ENCODE data around the gene SHISA6. TPM values are rescaled to one million over a fixed set of nuclear protein-coding genes. Genes with fewer than 3 reads are reported as not detected.

SHISA6 gene
- total and polyA plus RNA-seq, 2 donors (not counting 1 experiment from before 2014, with no cell fraction given): not detected

DNA sequence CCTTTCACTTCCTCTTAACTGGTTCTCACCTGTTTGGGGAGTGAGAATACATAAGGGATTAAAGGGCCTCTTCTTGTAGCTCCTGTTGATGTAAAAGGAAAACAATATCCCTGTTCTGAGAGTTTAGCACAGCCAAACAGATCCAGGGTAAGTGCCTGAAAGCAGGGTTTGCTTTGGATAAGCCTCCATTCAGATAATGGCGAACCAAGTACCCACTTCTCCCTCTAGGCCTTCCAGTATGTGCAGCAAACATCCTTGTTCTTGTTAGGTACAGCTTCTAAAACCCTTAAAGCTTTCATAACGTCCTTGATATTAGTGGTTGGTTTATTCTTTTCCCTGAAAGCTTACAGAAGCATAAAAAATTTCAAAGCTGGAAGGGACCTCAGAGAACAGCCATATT lies 226.6 kb downstream of the SHISA6 start:
- Histone ChIP-seq H3K9me3 (ENCODE audit: control insufficient read depth, insufficient read depth, low read depth, low read length) (no peaks in the 10 kb centered on the region), H3K36me3 (ENCODE audit: control insufficient read depth, insufficient read depth, low read length) (no peaks in the 10 kb centered on the region), H3K27me3 (ENCODE audit: control insufficient read depth, insufficient read depth, low read length) (no peaks in the 10 kb centered on the region), H3K4me3 (replicated peaks in 1 of 4; ENCODE audit: control extremely low read depth in 1 of 4, insufficient read depth in 1 of 4, low read depth in 3 of 4, low read length in 4 of 4) (no peak overlapping the region), H3K79me2 (ENCODE audit: control insufficient read depth, insufficient read depth, low read length) (no peaks in the 10 kb centered on the region), H3K4me2 (ENCODE audit: extremely low read depth, insufficient read depth, low read length) (no peak overlapping the region), H4K20me1 (ENCODE audit: control insufficient read depth, extremely low read depth, insufficient read depth, low read length) (no peaks in the 10 kb centered on the region), H2AFZ (ENCODE audit: low read length) (no peak overlapping the region), H3K4me1 (ENCODE audit: control insufficient read depth, extremely low read depth, insufficient read depth, low read length) (no peaks in the 10 kb centered on the region), H3K27ac (ENCODE audit: insufficient read depth, low read length) (no peak overlapping the region), H3K9ac (ENCODE audit: insufficient read depth, low read length) (no peak overlapping the region)
- no peak for DNase-seq (ENCODE audit: low read depth in 2 of 2)
- TF ChIP-seq EZH2 (IDR thresholded peaks at IDR 0.05; ENCODE audit: low read length, missing control alignments): no peak
- TF ChIP-seq, protein P1, sequence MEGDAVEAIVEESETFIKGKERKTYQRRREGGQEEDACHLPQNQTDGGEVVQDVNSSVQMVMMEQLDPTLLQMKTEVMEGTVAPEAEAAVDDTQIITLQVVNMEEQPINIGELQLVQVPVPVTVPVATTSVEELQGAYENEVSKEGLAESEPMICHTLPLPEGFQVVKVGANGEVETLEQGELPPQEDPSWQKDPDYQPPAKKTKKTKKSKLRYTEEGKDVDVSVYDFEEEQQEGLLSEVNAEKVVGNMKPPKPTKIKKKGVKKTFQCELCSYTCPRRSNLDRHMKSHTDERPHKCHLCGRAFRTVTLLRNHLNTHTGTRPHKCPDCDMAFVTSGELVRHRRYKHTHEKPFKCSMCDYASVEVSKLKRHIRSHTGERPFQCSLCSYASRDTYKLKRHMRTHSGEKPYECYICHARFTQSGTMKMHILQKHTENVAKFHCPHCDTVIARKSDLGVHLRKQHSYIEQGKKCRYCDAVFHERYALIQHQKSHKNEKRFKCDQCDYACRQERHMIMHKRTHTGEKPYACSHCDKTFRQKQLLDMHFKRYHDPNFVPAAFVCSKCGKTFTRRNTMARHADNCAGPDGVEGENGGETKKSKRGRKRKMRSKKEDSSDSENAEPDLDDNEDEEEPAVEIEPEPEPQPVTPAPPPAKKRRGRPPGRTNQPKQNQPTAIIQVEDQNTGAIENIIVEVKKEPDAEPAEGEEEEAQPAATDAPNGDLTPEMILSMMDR (conservative IDR thresholded peaks at IDR 0.05 in 1 of 2, IDR thresholded peaks at IDR 0.05 in 1 of 2; ENCODE audit: low read depth in 1 of 2, low read length in 2 of 2): no peak

DNA sequence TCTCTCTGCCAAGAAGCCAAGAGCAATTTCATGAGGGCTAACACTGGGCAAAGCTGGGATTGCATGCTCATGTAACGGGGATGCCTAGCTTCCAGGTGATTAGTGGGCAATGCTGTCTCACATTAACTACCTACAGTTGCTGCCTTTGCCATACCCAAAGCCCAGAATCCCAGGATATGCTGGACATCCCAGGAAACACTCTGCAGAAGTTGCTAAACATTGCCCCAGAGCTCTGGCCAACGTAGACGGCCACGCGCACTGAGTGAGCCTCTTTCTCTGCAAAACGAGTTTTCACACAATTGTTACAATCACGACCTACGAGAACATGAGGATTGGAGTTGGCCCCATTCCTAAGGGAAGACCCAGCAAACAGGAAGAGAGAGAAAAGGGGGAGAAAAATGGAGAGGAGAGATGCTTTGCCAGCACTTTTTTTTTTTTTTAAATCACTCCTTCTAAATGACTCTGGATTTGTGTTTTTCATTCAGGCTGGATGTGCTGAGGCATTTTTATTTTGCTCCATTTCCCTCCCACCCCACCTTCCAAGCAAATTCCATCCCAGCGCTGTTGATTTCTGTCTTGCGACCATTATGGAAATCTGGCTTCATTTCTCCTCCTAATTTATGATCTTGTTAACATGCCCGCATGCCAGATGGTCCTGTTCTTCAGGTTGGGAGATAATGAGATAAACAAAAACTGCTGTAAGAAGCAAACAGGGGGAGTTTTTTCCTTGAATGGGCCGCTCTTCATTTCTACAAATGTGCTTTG lies 244.5 kb downstream of the SHISA6 start:
- Histone ChIP-seq H2AFZ (ENCODE audit: low read length) (no peak overlapping the region), H3K4me2 (ENCODE audit: extremely low read depth, insufficient read depth, low read length) (no peak overlapping the region), H3K27me3 (ENCODE audit: control insufficient read depth, insufficient read depth, low read length) (no peaks in the 10 kb centered on the region), H3K79me2 (ENCODE audit: control insufficient read depth, insufficient read depth, low read length) (no peaks in the 10 kb centered on the region), H3K9ac (ENCODE audit: insufficient read depth, low read length) (no peak overlapping the region), H3K4me1 (ENCODE audit: control insufficient read depth, extremely low read depth, insufficient read depth, low read length) (no peaks in the 10 kb centered on the region), H3K36me3 (ENCODE audit: control insufficient read depth, insufficient read depth, low read length) (no peaks in the 10 kb centered on the region), H4K20me1 (ENCODE audit: control insufficient read depth, extremely low read depth, insufficient read depth, low read length) (no peaks in the 10 kb centered on the region), H3K27ac (ENCODE audit: insufficient read depth, low read length) (no peak overlapping the region), H3K4me3 (replicated peaks in 1 of 4; ENCODE audit: control extremely low read depth in 1 of 4, insufficient read depth in 1 of 4, low read depth in 3 of 4, low read length in 4 of 4) (no peak overlapping the region), H3K9me3 (ENCODE audit: control insufficient read depth, insufficient read depth, low read depth, low read length) (no peaks in the 10 kb centered on the region)
- no peak for TF ChIP-seq EZH2 (IDR thresholded peaks at IDR 0.05; ENCODE audit: low read length, missing control alignments)
- TF ChIP-seq, protein P1 (conservative IDR thresholded peaks at IDR 0.05 in 1 of 2, IDR thresholded peaks at IDR 0.05 in 1 of 2; ENCODE audit: low read depth in 1 of 2, low read length in 2 of 2): no peak
- no peak for DNase-seq (ENCODE audit: low read depth in 2 of 2)

DNA sequence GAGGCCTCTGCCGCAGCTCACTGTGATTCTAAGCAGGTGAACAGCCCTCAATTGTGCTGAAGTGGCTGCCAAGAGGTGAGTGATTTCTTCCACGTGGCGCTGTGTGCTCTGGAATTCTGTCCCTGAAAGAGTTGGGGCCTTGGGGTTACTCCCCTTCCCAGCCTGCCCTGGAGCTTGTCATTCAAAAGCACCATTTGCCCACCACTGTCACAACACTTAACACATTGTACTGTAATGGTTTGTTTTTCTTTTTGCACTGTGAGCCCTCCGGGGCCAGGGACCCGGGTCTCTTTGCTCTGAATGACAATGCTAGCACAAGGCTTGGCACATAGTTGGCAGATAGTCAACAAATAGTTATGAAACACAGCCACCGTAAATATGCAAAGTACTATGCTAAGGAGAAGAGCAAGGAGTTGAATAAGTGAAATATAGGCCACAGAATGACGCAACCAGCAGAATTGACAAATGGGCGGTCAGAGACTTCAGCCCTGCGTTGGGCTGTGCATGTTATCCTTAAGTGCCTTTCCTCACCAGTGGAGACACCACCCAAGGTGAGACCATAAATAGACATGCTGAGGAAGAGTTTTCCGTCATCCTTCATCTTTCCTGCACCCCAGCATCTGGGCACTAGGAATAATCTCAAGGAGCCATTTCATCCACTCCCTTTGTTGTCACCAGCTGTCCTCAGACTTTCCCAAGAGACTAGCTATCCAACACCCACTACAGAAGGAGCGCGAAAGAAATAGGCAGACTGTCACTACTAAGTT lies 245.3 kb downstream of the SHISA6 start:
- Histone ChIP-seq H3K4me3 (replicated peaks in 1 of 4; ENCODE audit: control extremely low read depth in 1 of 4, insufficient read depth in 1 of 4, low read depth in 3 of 4, low read length in 4 of 4) (no peak overlapping the region), H3K4me1 (ENCODE audit: control insufficient read depth, extremely low read depth, insufficient read depth, low read length) (no peaks in the 10 kb centered on the region), H3K79me2 (ENCODE audit: control insufficient read depth, insufficient read depth, low read length) (no peaks in the 10 kb centered on the region), H3K9me3 (ENCODE audit: control insufficient read depth, insufficient read depth, low read depth, low read length) (no peaks in the 10 kb centered on the region), H3K27me3 (ENCODE audit: control insufficient read depth, insufficient read depth, low read length) (no peaks in the 10 kb centered on the region), H3K9ac (ENCODE audit: insufficient read depth, low read length) (no peak overlapping the region), H2AFZ (ENCODE audit: low read length) (no peak overlapping the region), H3K4me2 (ENCODE audit: extremely low read depth, insufficient read depth, low read length) (no peak overlapping the region), H3K27ac (ENCODE audit: insufficient read depth, low read length) (no peak overlapping the region), H3K36me3 (ENCODE audit: control insufficient read depth, insufficient read depth, low read length) (no peaks in the 10 kb centered on the region), H4K20me1 (ENCODE audit: control insufficient read depth, extremely low read depth, insufficient read depth, low read length) (no peaks in the 10 kb centered on the region)
- DNase-seq (ENCODE audit: low read depth in 2 of 2): no peak
- TF ChIP-seq, protein P1 (conservative IDR thresholded peaks at IDR 0.05 in 1 of 2, IDR thresholded peaks at IDR 0.05 in 1 of 2; ENCODE audit: low read depth in 1 of 2, low read length in 2 of 2): no peak
- no peak for TF ChIP-seq EZH2 (IDR thresholded peaks at IDR 0.05; ENCODE audit: low read length, missing control alignments)

All from fibroblast of lung (primary cell).